Ovary (tissue), 9 donors: ENCODE data around the gene ISG20. TPM values are rescaled to one million over a fixed set of nuclear protein-coding genes. Genes with fewer than 3 reads are reported as not detected.

Source experiments
- DNase-seq, 5 donors: peaks; one replicate each; pipeline ENCODE4 v3.0.0-alpha.2; 2019 to 2020
- H3K27ac ChIP-seq, 2 donors: fragments of 200-600 bp; one replicate each; pipeline versions ENCODE4 v1.5.1 to v1.8.0; 2019 to 2022
- H3K27me3 ChIP-seq: fragments of 200-600 bp; one replicate; pipeline ENCODE4 v1.8.0; 2022
- H3K36me3 ChIP-seq: fragments of 200-600 bp; sonication (generic); one replicate; pipeline ENCODE4 v1.5.1; 2019
- H3K4me1 ChIP-seq: one replicate; pipeline ENCODE4 v1.8.1; 2013; ENCODE audit warnings: mild to moderate bottlenecking, moderate library complexity; ENCODE audit not compliant: insufficient read depth
- H3K4me3 ChIP-seq: fragments of 200-600 bp; sonication (generic); one replicate; pipeline ENCODE4 v1.5.1; 2017
- H3K9me3 ChIP-seq, 2 donors: fragments of 200-600 bp in 1 of 2; sonication (generic) in 1 of 2; one replicate each; pipeline versions ENCODE4 v1.5.1 to v1.8.1; 2013 to 2019; ENCODE audit warnings: mild to moderate bottlenecking in 1 of 2, moderate library complexity in 1 of 2
- CTCF ChIP-seq, 3 donors: fragments of 450-650 bp in 2 of 3; fragments of 200-600 bp in 1 of 3; IDR thresholded peaks; one replicate each; pipeline versions ENCODE4 v1.5.1 to v1.8.0; 2016 to 2022; ENCODE audit warnings: antibody characterized with exemption in 3 of 3, mild to moderate bottlenecking in 1 of 3
- EP300 ChIP-seq: sonication (generic); formaldehyde crosslinking; IDR thresholded peaks from one replicate; pipeline ENCODE4 v1.6.1; 2017; ENCODE audit warnings: antibody characterized with exemption
- POLR2A ChIP-seq: fragments of 450-650 bp; IDR thresholded peaks from one replicate; pipeline ENCODE4 v1.6.1; 2017; ENCODE audit warnings: antibody characterized with exemption, mild to moderate bottlenecking, moderate library complexity
- WGBS, 3 donors: extraction: QIAGEN DNeasy Blood & Tissue Kit in 1 of 3; methylation state at CpG; one replicate each; pipeline versions ENCODE4 v1.1.5 to v1.1.7; 2013 to 2017; 5-methylcytosine and 5-hydroxymethylcytosine counted together
- intact Hi-C, 4 donors: fragments of 100-400 bp; cut with DNase I; formaldehyde crosslinking; loops; one replicate each; pipeline versions ENCODE4 v1.11.0 to v1.15.1; 2022 to 2023
- polyA plus RNA-seq, 2 donors: library from polyadenylated mRNA; stranded (reverse); fragments of 200-250 nt in 1 of 2; fragments of 350-450 nt in 1 of 2; fragmentation: Illumina TruSeq in 1 of 2; extraction: RNeasy Lipid Tissue Mini Kit (QIAGEN cat#74804) in 1 of 2; gene quantifications; one replicate each; pipeline ENCODE4 v1.2.3, GENCODE V29; 2013 to 2014
- total RNA-seq, 7 donors: library from RNA; depleted of rRNA in 2 of 7; stranded (reverse); fragments of >200 nt in 2 of 7; fragmentation: NEBNext Ultra II Directional in 3 of 7; extraction: Animal tissue kit (Norgen Biotek cat#: 25700) in 3 of 7; gene quantifications; one replicate each; pipeline versions ENCODE4 v1.1.0 to v1.2.4, GENCODE V29; 2016 to 2023
- donor health status: DM: no; HTN: no; CAD: no; lungs with moderate emphysema.
- donor health status: DM: no; HTN: no; CAD: no.
- donor health status: Bipolar disorder and iron deficiency.
- donor health status: DM: yes; HTN: yes; CAD: no.
- donor health status: DM: no; HTN: no; CAD: no.
- donor health status: DM: yes; HTN: yes; CAD: no.

ISG20 gene
- total and polyA plus RNA-seq, 9 donors, result 0.88 to 58.6 (median 14.5) TPM

- Histone ChIP-seq H3K36me3 (no peaks in the 10 kb centered on the region), H3K9me3 (no peaks in the 10 kb centered on the region), H3K27me3 (no peaks in the 10 kb centered on the region), H3K4me1 (no peaks in the 10 kb centered on the region), H3K27ac (no peak overlapping the region), H3K4me3 (no peak overlapping the region)
- TF ChIP-seq EP300, result no peak
- no peak for TF ChIP-seq POLR2A
- TF ChIP-seq CTCF (IDR thresholded peaks at IDR 0.05), result no peak
- intact Hi-C loops, result loop anchor here (5.0 to 10.0 kb wide), 3 partner anchors 178 to 183 kb away; no protein-coding TSS in a partner anchor
- DNase-seq, result no peak
- WGBS, 3 donors, result 89 to 92% (median 90%) methylated on average over 18 of the region's 18 CpGs
These were observed 15.8 kb downstream of the ISG20 start for GRCh38 chr15:88654430-88655102.

GRCh38 chr15:88655103-88655553 is 16.3 kb downstream of the ISG20 start:
- intact Hi-C loops, result loop anchor here (5.0 to 10.0 kb wide), 3 partner anchors 177 to 182 kb away; no protein-coding TSS in a partner anchor
- Histone ChIP-seq H3K36me3 (no peaks in the 10 kb centered on the region), H3K27me3 (no peaks in the 10 kb centered on the region), H3K4me3 (no peak overlapping the region), H3K4me1 (no peaks in the 10 kb centered on the region), H3K9me3 (no peaks in the 10 kb centered on the region), H3K27ac (no peak overlapping the region)
- DNase-seq, result no peak
- TF ChIP-seq CTCF (IDR thresholded peaks at IDR 0.05), result no peak
- TF ChIP-seq EP300, result no peak
- no peak for TF ChIP-seq POLR2A
- 80 to 89% (median 88%) methylated on average over 14 of the region's 14 CpGs for WGBS, 3 donors

GRCh38 chr15:88655800-88656488 is 17.1 kb downstream of the ISG20 start:
- TF ChIP-seq EP300 (no peak), CTCF (IDR thresholded peaks at IDR 0.05) (no peak), POLR2A (no peak)
- WGBS, 3 donors, result 79 to 89% (median 82%) methylated on average over 8 of the region's 8 CpGs
- Histone ChIP-seq H3K27ac (no peak overlapping the region), H3K27me3 (no peaks in the 10 kb centered on the region), H3K4me1 (no peaks in the 10 kb centered on the region), H3K4me3 (no peak overlapping the region), H3K9me3 (no peaks in the 10 kb centered on the region), H3K36me3 (no peaks in the 10 kb centered on the region)
- intact Hi-C loops, result loop anchor here (5.0 to 10.0 kb wide), 3 partner anchors 176 to 181 kb away; no protein-coding TSS in a partner anchor
- no peak for DNase-seq

GRCh38 chr15:88656760-88657221 is 18.0 kb downstream of the ISG20 start:
- H3K27ac ChIP-seq, result no peak overlapping the region

More at GRCh38 chr15:88656760-88657221, 18.0 kb downstream of the ISG20 start:
- no peaks in the 10 kb centered on the region for H3K36me3 ChIP-seq
- no peaks in the 10 kb centered on the region for H3K27me3 ChIP-seq
- WGBS, 3 donors, result 78 to 82% (median 82%) methylated on average over 10 of the region's 10 CpGs
- TF ChIP-seq EP300 (no peak), CTCF (IDR thresholded peaks at IDR 0.05) (no peak), POLR2A (no peak)
- no peak for DNase-seq
- H3K9me3 ChIP-seq, result no peaks in the 10 kb centered on the region
- intact Hi-C loops, result loop anchor here (5.0 to 10.0 kb wide), 3 partner anchors 176 to 181 kb away; no protein-coding TSS in a partner anchor
- no peaks in the 10 kb centered on the region for H3K4me1 ChIP-seq
- H3K4me3 ChIP-seq, result no peak overlapping the region
